ENCODE data around the gene GFY.
"Not testable (repeated sequence)": the region's sequence is repeated elsewhere in the genome, so short reads cannot be mapped to it uniquely, and the experiment has no call there.

Gene GFY

DNA sequence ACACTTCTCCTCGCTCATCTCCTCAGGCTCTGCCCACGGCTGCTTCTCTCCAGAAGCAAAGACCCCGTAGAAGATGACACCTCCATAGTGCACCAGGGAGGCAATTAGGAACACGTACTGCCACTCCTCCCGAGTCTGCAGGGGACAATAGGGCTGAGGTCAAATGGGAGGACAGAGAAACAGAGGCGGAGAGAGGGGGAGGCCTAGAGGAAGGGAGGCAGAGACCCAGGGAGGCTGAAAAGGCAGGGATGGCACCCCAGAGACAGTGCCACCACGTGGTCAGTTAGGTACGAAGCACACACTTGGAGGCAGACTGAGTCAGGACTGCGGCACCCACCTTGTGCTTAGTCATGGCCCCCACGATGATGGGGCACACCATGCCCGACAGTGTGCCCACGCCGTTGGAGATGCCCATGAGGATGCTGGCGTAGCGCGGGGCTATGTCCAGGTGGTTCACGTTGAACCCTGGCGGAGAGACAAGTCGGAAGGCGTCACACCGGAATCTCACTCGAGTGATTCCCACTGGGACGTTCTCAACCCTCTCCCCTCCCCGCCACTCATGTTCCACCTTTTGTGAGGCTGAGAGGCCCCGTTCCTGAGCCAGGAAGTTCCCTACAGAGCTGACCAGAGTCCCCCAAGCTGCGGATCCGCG is 5.6 kb downstream of the GFY start:
- DNase-seq = no peak

DNA sequence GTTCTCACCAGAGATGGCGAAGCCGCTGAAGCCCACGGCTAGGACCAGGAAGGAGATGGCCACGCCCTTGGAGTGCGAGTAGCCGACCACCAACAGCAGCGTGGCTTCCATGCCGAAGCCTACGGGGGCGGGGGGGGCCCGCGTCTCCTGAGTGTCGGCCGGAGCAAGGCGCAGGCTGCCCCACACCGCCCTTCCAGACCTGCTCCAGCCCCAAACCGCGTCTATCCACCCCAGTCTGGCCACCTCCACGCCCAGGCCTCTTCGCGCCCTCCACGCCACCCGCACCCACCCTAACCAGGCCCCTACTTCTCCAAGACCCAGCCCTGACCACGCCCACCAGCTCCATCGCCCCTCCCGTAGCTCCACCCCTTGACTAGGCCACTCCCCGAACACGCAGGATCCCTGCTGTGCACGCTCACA is 6.2 kb downstream of the GFY start:
- no peak for DNase-seq

DNA sequence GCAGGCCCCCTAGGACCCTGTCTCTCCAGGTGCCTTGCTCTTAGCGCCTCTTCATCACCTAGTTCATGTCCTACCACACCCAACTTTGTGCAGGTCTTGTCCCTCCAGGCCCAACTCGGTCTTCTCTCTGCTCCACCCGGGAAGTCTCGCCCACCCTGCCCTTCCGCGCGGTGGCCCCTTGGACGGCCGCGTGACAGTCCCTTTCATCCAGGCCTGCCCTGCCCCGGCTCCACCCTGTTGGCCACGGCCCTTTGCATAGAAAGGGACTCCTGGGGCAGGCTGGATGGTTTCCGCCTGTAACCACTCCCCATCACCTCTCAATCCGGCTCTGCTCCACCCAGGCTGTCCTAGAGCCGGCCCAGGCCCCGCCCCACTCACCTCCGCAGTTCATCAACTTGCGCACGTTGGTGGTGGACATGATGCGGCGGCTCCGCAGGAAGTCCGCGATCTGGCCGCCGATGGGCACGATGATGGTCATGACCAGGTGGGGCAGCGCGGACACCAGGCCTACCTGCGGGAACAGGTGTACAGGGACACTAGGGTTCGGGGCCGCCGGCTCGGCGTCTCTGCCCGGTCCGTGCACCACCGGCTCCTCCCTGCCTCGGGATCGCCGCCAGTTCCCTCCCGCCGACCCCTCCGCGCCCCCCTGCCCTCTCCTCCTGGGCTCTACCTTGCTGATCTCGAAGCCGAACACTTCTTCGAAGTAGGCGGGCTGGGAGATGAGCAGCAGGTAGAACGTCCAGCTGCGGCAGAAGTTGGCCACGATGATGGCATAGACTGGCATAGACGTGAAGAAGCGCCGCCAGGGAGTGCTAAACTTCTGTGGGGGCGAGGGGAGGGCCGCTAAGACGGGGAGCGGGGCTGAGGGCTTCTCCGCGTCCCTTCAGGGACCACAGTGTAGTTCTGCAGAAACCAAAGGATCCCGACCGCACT is 7.2 kb downstream of the GFY start:
- no peak for DNase-seq

DNA sequence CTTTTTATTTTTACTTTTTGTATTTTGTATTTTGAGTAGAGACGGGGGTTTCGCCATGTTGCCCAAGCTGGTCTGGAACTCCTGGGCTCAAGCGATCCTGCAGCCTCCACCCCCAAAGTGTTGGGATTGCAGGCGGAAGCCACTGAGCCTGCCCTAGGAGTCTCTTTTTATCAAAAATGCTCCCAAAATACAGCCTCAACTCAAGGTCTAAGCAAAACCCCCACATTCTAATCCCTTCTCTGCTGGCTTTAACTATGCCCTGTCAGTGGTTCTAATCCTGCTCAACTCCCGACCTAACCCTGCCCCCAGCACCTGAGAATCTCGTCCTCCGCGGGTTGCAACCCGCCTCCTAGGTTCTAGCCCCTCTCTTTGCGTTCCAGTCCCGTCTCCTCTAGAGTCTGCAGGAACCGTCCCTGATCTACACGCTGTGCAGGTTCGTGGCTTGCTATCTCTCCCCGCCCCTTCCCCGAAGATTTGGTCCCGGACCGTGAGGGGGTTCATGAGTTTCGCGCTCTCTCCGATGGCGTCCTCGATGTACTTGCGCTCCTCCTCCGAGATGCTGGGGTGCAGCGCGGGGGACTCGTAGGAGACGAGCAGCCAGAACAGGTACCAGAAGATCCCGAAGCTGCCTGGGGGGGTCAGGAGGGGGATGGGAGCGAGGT is 8.2 kb downstream of the GFY start:
- DNase-seq = no peak

DNA sequence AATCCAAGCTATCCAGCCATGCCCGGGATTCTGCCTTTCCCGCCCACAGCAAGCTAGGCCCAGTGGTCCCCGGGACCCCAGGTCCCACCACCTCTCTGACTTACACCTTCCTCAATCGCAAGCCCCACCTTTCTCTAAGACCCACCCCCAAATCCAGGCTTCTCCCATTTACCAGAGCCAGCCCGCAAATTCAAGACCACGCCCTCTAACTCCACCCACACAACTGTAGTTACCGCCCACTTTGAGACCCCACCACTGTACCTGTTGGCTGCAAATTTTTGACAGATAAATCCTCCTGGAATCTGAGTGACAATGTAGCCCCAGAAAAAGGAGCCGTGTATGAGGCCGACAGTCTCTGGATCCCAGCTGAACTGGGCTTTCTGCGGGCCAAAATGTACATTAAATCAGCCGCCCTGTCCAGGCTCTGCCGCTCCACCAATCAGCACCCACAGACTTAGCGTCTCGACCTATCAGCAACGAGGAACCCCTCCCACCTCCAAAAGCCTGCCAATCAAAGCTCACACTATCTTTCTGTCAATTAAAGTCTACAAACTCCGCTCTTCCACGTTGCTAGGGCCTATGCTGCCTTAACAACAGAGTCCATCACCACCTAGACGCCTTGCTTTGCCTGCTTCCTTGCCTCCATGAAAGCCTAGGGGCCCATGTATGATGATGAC is 9.9 kb downstream of the GFY start:
- no peak for DNase-seq

DNA sequence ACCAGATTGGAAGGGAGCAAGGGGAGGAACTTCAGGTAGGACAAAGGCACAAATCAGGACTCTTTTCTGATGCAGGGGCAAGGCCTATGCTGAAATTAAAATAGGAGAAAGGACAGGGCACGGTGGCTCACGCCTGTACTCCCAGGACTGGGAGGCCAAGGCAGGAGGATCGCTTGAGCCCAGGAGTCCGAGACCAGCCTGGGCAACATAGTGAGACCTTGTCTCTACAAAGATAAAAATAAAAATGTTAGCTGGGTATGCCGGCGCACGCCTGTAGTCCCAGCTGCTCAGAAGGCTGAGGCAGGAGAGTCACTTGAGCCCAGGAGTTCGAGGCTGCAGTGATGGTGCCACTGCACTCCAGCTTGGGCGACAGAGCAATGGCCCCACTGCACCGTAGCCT is 10.5 kb downstream of the GFY start:
- DNase-seq = no peak

DNA sequence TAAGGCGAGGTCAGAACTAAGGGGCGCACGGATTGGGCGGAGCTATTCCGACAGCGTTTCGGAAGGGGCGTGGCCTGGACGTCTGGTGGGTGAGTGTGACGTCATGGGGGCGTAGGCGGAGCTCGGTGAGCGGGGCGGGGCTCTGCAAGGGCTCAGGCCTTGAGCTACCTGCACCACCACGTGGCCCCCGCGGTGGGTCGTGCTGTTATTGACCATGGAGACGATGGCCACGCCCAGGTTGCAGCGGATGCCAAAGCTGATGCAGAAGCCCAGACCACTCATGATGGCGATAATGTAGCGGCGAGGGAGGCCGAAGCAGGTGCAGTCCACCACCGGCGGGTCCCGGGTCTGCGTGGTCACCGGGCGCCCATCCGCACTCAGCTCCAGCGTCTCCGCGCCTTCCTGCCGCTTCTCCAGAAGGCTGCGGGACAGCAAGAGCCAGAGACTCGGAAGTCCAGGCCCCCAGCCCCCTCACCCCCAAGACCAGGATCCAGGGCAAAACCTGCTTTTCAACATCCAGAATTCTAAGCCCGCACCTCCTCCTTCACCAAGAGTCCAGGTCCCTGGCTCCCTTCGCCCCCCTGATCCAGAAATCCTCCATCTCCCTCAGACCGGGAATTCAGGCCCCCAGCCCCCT is 11.3 kb downstream of the GFY start:
- no peak for DNase-seq

DNA sequence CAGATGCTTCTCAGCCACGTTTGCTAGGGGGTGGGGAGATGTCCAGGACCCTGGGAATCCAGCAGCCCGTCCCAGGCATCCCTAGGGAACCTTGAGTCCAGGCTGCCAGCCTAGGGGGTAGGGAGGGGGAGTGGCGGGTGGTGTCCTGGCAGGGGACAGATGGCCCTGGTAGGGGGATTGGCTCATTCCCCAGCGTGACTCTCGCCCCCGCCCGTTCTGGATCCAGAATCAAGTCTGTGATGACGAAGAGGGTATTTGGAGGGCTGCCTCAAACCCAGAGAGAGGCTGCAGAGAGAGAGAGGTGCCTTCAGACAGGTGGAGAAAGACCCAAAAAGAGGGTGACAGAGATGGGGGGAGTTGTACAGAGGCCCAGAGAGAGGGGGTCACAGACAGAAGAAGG is 12.0 kb downstream of the GFY start:
- no peak for DNase-seq

DNA sequence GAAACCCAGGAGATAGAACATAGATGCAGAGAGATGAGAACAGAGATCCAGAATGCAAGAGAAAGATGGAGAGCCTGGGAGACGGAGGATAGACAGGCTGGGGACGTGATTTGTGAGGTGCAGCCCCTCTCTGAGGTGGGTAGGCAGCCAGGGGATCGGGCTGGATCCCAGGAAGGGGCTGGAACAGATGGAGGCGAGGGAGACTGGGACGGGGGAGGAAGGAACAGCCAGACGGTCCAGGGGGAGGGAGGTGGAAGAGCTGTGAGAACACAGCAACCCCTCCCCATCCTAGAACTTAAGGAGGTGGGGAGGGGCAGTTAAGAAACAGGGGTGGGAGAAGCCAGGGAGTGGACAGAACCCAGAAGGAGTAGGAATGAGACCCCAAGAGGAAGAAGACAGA is 13.1 kb downstream of the GFY start:
- DNase-seq = no peak

DNA sequence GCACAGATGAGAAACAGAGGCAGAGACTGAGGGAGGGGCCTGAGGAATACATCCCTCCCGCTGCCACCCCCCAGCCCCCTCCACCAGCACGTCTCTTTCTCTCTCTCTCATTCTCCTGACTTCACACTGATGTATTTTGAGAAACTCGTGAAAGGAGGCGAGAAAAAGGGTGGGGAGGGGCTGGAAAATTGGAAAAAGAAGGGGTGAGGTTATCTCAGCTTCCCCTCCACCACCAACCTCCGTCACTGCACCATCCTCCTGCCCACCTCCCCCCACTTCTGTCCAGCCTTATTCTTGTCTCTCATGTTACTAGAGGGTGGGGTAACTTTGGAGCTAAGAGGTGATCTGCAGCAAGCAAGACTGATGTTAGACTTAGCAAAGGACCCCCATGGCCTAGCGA is 14.6 kb downstream of the GFY start:
- DNase-seq = no peak

DNA sequence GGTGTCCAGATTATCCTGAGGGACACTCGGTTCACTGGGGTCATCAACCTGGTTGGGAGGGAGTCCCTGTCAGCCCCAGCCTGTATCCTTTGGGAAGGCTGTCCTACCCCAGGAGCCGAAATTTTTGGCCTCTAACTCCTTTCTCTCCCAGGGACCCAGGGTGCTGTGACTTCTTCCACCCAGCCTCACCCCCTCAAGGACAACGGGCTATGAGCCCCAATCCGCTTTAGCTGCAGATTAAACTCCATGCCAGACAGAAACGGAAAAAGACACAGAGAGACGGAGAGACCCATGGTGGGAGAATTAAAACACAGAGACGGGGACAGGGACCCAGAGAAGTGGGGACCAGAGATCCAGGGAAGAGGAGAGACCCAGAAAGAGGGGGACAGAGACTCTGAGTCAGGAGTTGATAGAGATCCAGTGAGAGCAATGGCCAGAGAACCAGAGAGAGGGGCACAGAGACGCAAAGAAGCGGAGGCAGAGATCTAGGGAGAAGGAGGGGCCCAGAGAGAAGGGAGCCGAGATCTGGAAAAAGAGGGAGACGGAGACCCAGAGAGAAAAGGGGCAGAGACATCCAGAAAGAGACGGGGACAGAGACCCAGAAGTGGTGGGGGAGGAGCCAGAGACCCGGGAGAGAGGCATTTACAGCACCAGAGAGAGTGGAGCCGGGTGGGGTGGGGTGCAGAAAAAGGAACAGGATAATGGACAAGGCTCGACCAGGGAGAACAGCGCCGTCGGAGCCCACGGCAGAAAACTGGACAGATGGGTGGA is 15.4 kb downstream of the GFY start:
- DNase-seq = no peak

DNA sequence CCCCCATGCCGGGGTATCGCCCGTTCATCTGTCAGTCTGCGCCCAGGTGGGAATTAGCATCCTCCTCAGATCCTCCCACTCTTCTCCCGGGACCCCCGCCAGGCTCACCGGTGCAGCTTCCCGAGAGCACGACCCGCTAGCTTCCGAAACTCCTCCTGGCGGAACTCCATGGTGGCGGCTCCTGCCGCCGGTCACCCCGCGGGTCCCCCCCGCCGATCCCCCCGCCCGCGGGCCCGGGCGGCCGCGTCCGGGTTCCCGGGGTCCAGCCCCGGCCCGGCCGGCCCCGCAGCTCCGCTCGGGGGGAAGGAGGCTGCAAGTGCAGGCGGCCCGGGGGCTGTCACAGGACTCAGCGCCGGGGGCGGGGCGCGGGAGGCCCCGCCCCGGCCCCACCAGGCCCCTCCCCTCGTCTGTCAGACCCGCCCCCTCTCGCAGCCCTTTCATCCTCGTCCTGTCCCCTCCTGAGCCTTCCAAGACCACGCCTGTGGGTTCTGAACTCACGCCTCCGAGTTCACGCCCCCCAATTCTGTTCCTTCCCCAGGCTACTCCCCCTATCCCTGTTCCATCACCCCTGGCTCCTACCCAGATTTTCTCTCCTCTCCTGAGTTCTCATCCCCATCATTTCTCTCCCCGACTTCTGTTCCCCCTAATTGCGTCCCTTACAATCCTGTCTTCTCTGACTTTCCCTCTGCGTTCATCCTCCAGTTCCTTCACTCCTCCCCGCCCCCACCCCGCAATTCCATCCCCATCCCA is 16.2 kb downstream of the GFY start, which contains the start of gene SLC17A7:
TSS of gene SLC17A7 (minus strand) at position 318 of the 750 bp plus-strand sequence. CDS start at position 170, 148 bp downstream.
- no peak for DNase-seq

DNA sequence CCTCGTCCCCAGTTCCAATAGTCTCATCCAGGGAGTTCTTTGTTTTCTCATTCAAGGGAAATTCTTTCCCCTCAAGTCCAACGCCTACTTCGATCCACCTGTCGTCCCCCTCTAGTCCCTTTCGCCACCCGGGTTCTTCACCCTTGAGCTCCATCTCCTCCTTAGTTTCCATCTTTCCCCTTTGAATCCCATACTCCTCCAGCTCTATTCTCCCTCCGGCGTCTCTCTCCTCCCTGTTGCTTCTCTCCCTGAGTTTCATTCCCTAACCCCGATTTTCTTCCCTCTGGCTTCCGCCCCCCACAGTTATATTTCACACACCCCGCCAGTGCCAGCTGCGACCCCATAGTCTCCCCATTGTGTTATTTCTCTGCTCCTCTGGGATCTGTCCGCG is 16.8 kb downstream of the GFY start:
- no peak for DNase-seq

DNA sequence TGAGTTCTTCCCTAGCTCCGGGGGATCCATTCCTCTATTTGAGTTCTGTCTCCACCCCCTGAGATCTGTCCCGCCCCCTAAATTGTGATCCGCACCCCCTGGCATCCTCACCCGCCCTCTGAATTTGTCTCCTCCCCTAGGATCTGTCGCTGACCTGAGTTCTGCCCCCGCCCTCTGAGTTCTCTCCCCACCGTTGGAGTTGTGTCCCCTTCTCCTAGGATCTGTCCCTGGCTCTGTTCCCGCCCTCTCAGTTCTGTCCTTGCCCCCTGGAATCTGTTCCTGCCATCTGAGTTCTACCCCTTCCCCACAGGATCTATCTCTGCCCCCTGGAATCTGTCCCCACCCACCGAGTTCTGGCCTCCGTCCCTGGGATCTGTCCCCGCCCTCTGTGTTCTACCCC is 17.2 kb downstream of the GFY start:
- no peak for DNase-seq

DNA sequence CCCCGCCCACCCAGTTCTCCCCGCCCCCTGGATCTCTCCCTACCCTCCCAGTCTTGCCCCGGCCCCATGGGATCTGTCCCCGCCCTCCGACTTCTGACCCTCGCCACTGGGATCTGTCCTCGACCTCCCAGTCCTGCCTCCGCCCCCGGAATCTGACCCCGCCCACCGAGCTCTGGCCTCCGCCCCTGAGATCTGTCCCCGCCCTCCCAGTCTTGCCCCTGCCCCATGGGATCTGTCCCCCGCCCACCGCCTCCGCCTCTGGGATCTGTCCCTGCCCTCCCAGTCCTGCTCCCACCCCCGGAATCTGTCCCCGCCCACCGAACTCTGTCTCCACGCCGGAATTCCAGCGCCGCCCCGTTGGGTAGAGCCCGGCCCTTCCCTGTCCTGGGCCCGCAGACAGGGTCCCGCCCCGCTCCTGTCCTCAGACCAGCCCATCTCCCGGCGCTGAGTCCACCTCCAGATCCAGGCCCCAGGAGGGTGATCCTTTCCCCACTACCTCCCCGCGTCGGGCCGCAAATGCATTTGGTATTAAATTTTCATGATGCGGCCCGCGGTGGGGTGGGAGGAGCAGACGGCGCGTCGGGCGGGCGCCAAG is 17.7 kb downstream of the GFY start:
- DNase-seq = no peak

DNA sequence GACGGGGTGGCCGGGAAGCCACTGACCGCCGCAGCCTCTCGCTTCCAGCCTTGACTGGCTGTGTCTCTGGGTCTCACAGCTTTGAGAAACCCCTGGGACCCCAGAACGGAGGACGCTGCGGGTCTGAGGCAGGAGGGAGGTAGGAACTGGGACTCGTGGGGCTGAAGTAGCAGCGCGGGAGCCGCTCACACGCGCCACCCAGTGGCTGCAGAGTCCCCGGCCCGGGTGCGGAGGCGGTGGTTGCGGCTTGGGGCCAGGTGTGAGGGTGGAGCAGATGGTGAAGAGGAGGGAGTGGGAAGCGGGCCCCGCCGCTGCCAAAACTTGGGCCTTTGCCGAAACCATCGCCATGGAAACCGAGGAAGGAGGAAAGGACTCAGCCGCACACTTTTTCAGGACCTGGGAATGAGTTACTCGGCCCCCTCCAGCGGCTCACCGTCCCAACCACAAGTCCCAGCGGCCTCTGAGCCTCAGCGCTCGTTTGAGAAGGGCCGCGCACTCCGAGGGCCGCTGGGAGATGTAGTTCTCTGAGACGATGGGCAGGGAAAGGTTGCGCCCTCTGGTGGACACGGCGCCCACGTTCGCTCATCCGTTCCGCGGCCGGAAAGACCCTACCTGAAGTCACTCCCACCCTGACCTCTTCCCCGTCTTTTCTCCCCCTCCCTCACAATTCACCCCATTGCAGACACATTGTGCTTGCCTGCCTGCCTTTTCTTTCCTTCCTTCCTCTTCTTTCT is 18.3 kb downstream of the GFY start:
- DNase-seq = peak; percentile 84

DNA sequence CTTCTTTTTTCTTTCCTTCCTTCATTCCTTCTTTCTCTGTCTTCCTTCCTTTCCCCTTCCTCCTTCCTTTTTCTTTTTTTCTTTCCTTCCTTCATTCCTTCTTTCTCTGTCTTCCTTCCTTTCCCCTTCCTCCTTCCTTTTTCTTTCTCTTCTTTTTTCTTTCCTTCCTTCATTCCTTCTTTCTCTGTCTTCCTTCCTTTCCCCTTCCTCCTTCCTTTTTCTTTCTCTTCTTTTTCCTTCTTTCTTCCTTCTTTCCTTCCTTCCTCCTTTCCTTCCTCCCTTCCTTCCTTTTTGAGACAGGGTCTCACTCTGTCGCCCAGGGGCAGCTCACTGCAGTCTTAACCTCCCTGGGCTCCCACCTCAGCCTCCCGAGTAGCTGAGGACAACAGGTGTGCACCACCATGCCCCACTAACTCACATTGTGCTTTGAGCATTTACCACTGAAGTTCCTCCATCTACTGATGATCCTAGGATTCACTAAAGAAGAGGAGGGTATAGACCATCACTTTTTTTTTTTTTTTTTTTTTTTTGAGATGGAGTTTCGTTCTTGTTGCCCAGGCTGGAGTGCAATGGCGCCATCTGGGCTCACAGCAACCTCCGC is 19.0 kb downstream of the GFY start:
- DNase-seq = not testable (repeated sequence)

DNA sequence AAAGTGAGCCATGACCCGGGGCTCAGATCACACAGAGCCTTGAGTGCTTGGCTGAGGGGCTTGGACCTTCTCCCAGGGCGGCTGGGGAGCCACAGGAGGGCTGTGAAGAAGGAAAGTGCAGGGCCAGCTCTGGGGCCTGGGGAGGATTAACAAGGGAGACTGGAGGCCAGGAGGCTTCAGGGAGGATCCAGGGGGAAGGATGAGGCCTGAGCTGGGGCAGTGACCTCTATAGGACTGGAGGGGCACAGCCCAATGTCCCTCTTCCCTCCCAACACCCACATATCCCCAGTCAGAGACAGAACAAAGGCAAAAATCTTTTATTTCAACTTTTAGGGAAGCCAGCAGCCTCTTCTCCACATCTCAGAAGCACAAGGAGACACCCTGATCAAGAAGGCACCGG is 20.8 kb downstream of the GFY start:
- no peak for DNase-seq

All from NCI-H2081 treated with DMSO at 0.1 percent for 48 hours (cell line).